GM23248 (cell line): ENCODE measurements around the gene MTG2. TPM values are rescaled to one million over a fixed set of nuclear protein-coding genes. Genes with fewer than 3 reads are reported as not detected.

Experiments used
- DNase-seq: peaks from one replicate; pipeline ENCODE4 v3.0.0-alpha.2; 2015
- H2AFZ ChIP-seq: fragments of 200-600 bp; sonication (generic); 2 replicates; pipeline ENCODE4 v1.6.1; 2016; ENCODE audit warnings: antibody characterized with exemption
- H3F3A ChIP-seq: fragments of 200-600 bp; sonication (generic); 2 replicates; pipeline ENCODE4 v1.6.1; 2016; ENCODE audit warnings: mild to moderate bottlenecking, antibody characterized with exemption, mixed run types; ENCODE audit not compliant: insufficient read depth
- H3K27ac ChIP-seq: fragments of 200-600 bp; sonication (generic); 2 replicates; pipeline ENCODE4 v1.5.1; 2016; ENCODE audit warnings: mild to moderate bottlenecking
- H3K27me3 ChIP-seq: fragments of 200-600 bp; sonication (generic); replicated peaks from 2 replicates; pipeline ENCODE4 v1.6.1; 2016; ENCODE audit warnings: mild to moderate bottlenecking; ENCODE audit not compliant: insufficient read depth
- H3K36me3 ChIP-seq: fragments of 200-600 bp; sonication (generic); 2 replicates; pipeline ENCODE4 v1.6.1; 2016; ENCODE audit warnings: low read depth, mild to moderate bottlenecking
- H3K4me1 ChIP-seq: fragments of 200-600 bp; sonication (generic); 2 replicates; pipeline ENCODE4 v1.6.1; 2016; ENCODE audit warnings: mild to moderate bottlenecking; ENCODE audit not compliant: insufficient read depth
- H3K4me2 ChIP-seq: fragments of 200-600 bp; sonication (generic); one replicate; pipeline ENCODE4 v1.6.1; 2016; ENCODE audit warnings: mild to moderate bottlenecking; ENCODE audit not compliant: unreplicated experiment
- H3K4me3 ChIP-seq: fragments of 200-600 bp; sonication (generic); 2 replicates; pipeline ENCODE4 v1.5.1; 2016; ENCODE audit warnings: mild to moderate bottlenecking
- H3K79me2 ChIP-seq: fragments of 200-600 bp; sonication (generic); 2 replicates; pipeline ENCODE4 v1.6.1; 2016; ENCODE audit warnings: mild to moderate bottlenecking; ENCODE audit not compliant: insufficient read depth
- H3K9ac ChIP-seq: fragments of 200-600 bp; sonication (generic); 2 replicates; pipeline ENCODE4 v1.6.1; 2016; ENCODE audit warnings: mild to moderate bottlenecking
- H3K9me2 ChIP-seq: fragments of 200-600 bp; sonication (generic); 2 replicates; pipeline ENCODE4 v1.6.1; 2016; ENCODE audit warnings: mixed run types, mild to moderate bottlenecking, moderate library complexity; ENCODE audit not compliant: insufficient read depth
- H3K9me3 ChIP-seq: fragments of 200-600 bp; sonication (generic); one replicate; pipeline ENCODE4 v1.6.1; 2017; ENCODE audit warnings: low read depth
- H4K20me1 ChIP-seq: fragments of 200-600 bp; sonication (generic); 2 replicates; pipeline ENCODE4 v1.6.0; 2016; ENCODE audit not compliant: insufficient read depth
- EZH2 ChIP-seq: fragments of 200-600 bp; sonication (generic); IDR thresholded peaks from 2 replicates; pipeline ENCODE4 v1.6.1; 2018; ENCODE audit warnings: antibody characterized with exemption, mild to moderate bottlenecking; ENCODE audit not compliant: insufficient read depth, poor library complexity, severe bottlenecking
- EZH2phosphoT487 ChIP-seq: fragments of 200-600 bp; sonication (generic); IDR thresholded peaks from 2 replicates; pipeline ENCODE4 v1.6.1; 2018; ENCODE audit warnings: antibody characterized with exemption, moderate library complexity, mild to moderate bottlenecking, low read depth; ENCODE audit not compliant: insufficient read depth
- WGBS, 2 experiments: methylation state at CpG; one replicate each; pipeline ENCODE4 v1.1.6; 2015 to 2017; ENCODE audit warnings: low lambda C conversion rate in 2 of 2, low coverage in 1 of 2; ENCODE audit errors: missing lambda C conversion rate in 2 of 2; 5-methylcytosine and 5-hydroxymethylcytosine counted together
- in situ Hi-C: fragments of 300-500 bp; cut with MboI; formaldehyde crosslinking; loops from 2 replicates; pipeline ENCODE4 v1.15.0; 2020
- polyA plus RNA-seq: library from polyadenylated mRNA; unstranded; fragments of >200 nt; fragmentation: Nextera tagmentation; extraction: Ambion mirVana; gene quantifications from 2 replicates; pipeline ENCODE4 v1.2.1, GENCODE V29; 2016
- total RNA-seq: library from RNA; depleted of rRNA; stranded (reverse); fragments of >200 nt; shearing (Covaris generic); gene quantifications from 2 replicates; pipeline ENCODE4 v1.2.3, GENCODE V29; 2014

Gene MTG2
- total and polyA plus RNA-seq, 2 experiments from 2014 or later, result 17.3 to 20.2 TPM

GRCh38 chr20:62164879-62165761, 17.7 kb upstream of the MTG2 start:
- TF ChIP-seq EZH2, result no peak
- TF ChIP-seq EZH2phosphoT487, result no peak
- no peak overlapping the region for H3K4me2 ChIP-seq
- DNase-seq, result no peak
- H3K36me3 ChIP-seq, result no peaks in the 10 kb centered on the region; the same call in 1 of the 2 replicates
- H4K20me1 ChIP-seq, result no peaks in the 10 kb centered on the region
- no peaks in the 10 kb centered on the region for H3F3A ChIP-seq
- no peaks in the 10 kb centered on the region for H3K9me2 ChIP-seq
- H3K4me1 ChIP-seq, result peaks cover 9% of the 10 kb centered on the region; the same call in 1 of the 2 replicates
- no peaks in the 10 kb centered on the region for H3K27me3 ChIP-seq
- no peaks in the 10 kb centered on the region for H3K9me3 ChIP-seq
- H3K27ac ChIP-seq, result no peak overlapping the region
- in situ Hi-C loops, result no loop called here
- H3K79me2 ChIP-seq, result 0 out of 2 replicates have a peak, but pooled peaks cover 13% of the 10 kb centered on the region
- WGBS, 2 experiments, result 96 to 98% methylated on average over 37 to 38 of the region's 41 CpGs
- H3K9ac ChIP-seq, result no peak overlapping the region
- H2AFZ ChIP-seq, result no peak overlapping the region
- H3K4me3 ChIP-seq, result no peak overlapping the region

DNA sequence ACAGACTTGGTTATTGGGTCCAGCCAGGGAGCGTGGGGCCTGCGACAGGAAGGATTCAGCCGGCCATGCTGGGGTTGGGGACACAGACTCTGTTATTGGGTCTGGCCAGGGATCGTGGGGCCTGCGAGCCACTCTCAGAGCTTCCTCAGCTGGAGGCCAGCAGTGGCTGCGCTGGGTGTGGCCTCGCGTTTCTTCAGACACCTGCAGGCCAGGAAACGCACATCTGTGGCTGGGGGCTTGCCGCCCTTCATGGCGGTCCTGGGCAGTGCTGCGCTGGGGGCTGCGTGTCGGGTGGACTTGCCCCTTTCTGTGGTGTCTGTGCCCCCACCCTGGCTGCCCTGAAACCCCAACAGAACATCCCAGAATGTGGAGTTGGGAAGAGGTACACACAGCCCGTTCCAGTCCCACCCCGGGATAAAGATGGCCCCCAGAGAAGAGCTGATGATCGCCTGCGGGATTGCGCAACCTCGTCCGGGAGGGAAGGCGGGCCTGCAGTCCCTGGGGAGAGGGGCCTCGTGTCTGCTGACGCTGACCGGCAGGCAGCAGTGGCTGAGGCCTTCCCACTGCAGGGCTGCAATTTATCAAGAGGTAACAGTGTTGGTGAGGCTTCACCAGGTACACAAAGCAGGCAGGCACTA, 16.9 kb upstream of the MTG2 start:
- H3K4me3 ChIP-seq, result no peak overlapping the region
- H3K9me2 ChIP-seq, result no peaks in the 10 kb centered on the region
- no peaks in the 10 kb centered on the region for H3K9me3 ChIP-seq
- peaks cover 8% of the 10 kb centered on the region; the same call in 1 of the 2 replicates for H3K4me1 ChIP-seq
- H3F3A ChIP-seq, result no peaks in the 10 kb centered on the region
- H3K79me2 ChIP-seq, result 0 out of 2 replicates have a peak, but pooled peaks cover 7% of the 10 kb centered on the region
- DNase-seq, result no peak
- in situ Hi-C loops, result no loop called here
- H3K27me3 ChIP-seq, result no peaks in the 10 kb centered on the region
- H3K4me2 ChIP-seq, result no peak overlapping the region
- H2AFZ ChIP-seq, result no peak overlapping the region
- TF ChIP-seq EZH2phosphoT487 (no peak), EZH2 (no peak)
- H3K36me3 ChIP-seq, result no peaks in the 10 kb centered on the region; the same call in 1 of the 2 replicates
- H4K20me1 ChIP-seq, result no peaks in the 10 kb centered on the region
- no peak overlapping the region for H3K27ac ChIP-seq
- no peak overlapping the region for H3K9ac ChIP-seq
- 73 to 79% methylated on average over 23 to 25 of the region's 25 CpGs for WGBS, 2 experiments

- in situ Hi-C loops, result no loop called here
- Histone ChIP-seq H3K27ac (no peak overlapping the region), H3K4me3 (no peak overlapping the region), H3K79me2 (no peaks in the 10 kb centered on the region), H3K27me3 (no peaks in the 10 kb centered on the region), H4K20me1 (no peaks in the 10 kb centered on the region), H3K4me2 (no peak overlapping the region), H3K9me3 (no peaks in the 10 kb centered on the region), H3K4me1 (no peaks in the 10 kb centered on the region), H2AFZ (no peak overlapping the region), H3K9me2 (no peaks in the 10 kb centered on the region), H3K9ac (no peak overlapping the region), H3F3A (no peaks in the 10 kb centered on the region), H3K36me3 (no peaks in the 10 kb centered on the region; the same call in 1 of the 2 replicates)
- no peak for TF ChIP-seq EZH2phosphoT487
- no peak for TF ChIP-seq EZH2
- 78 to 87% methylated on average over 6 of the region's 6 CpGs for WGBS, 2 experiments
- no peak for DNase-seq
Observed at GRCh38 chr20:62167474-62167873, 15.4 kb upstream of the MTG2 start.

GRCh38 chr20:62168061-62168460, 14.8 kb upstream of the MTG2 start:
- no peaks in the 10 kb centered on the region for H3K9me2 ChIP-seq
- no peaks in the 10 kb centered on the region for H3K4me1 ChIP-seq
- WGBS, 2 experiments, result 86 to 93% methylated on average over 4 of the region's 4 CpGs
- no peaks in the 10 kb centered on the region for H3K79me2 ChIP-seq
- DNase-seq, result no peak
- in situ Hi-C loops, result no loop called here
- H3K27ac ChIP-seq, result no peak overlapping the region
- no peaks in the 10 kb centered on the region for H3K9me3 ChIP-seq
- H3K4me2 ChIP-seq, result no peak overlapping the region
- H3K9ac ChIP-seq, result no peak overlapping the region
- H2AFZ ChIP-seq, result no peak overlapping the region
- H3K4me3 ChIP-seq, result no peak overlapping the region
- H4K20me1 ChIP-seq, result no peaks in the 10 kb centered on the region
- TF ChIP-seq EZH2phosphoT487 (no peak), EZH2 (no peak)
- no peaks in the 10 kb centered on the region for H3F3A ChIP-seq
- no peaks in the 10 kb centered on the region for H3K27me3 ChIP-seq
- H3K36me3 ChIP-seq, result no peaks in the 10 kb centered on the region; the same call in 1 of the 2 replicates
